Body of pancreas (tissue), 4 donors: ENCODE measurements around the gene TMA7. TPM values are rescaled to one million over a fixed set of nuclear protein-coding genes. Genes with fewer than 3 reads are reported as not detected.

Source experiments
- ATAC-seq: fragments of 150-250 bp; one replicate; pipeline ENCODE4 v1.9.1; 2016
- DNase-seq, 4 donors: peaks; one replicate each; pipeline ENCODE4 v3.0.0-alpha.2; 2019
- H3K27ac ChIP-seq, 4 donors: fragments of 200-600 bp; sonication (generic); 1 replicate in 3 of 4; 2 replicates in 1 of 4; pipeline versions ENCODE4 v1.5.1 to v1.6.1; 2016 to 2019; ENCODE audit warnings: mild to moderate bottlenecking in 1 of 4, mixed read lengths in 1 of 4, moderate library complexity in 1 of 4
- H3K27me3 ChIP-seq, 2 donors: fragments of 200-600 bp; sonication (generic); one replicate each; pipeline ENCODE4 v1.6.0; 2016; ENCODE audit warnings: mild to moderate bottlenecking in 1 of 2
- H3K36me3 ChIP-seq, 2 donors: fragments of 200-600 bp; sonication (generic); replicated peaks in 1 of 2; 2 replicates each; pipeline ENCODE4 v1.5.1; 2016; ENCODE audit warnings: low read depth in 2 of 2; ENCODE audit not compliant: insufficient read depth in 1 of 2
- H3K4me1 ChIP-seq: fragments of 200-600 bp; sonication (generic); one replicate; pipeline ENCODE4 v1.6.0; 2016
- H3K4me3 ChIP-seq, 2 donors: fragments of 200-600 bp; sonication (generic); 1 replicate in 1 of 2; 2 replicates in 1 of 2; pipeline ENCODE4 v1.5.1; 2016 to 2019
- H3K9me3 ChIP-seq, 3 donors: fragments of 200-600 bp; sonication (generic); 1 replicate in 2 of 3; 2 replicates in 1 of 3; pipeline ENCODE4 v1.5.1; 2016
- POLR2A ChIP-seq, 3 donors: fragments of 450-650 bp; IDR thresholded peaks; one replicate each; pipeline ENCODE4 v1.6.1; 2016; ENCODE audit warnings: antibody characterized with exemption in 3 of 3, mild to moderate bottlenecking in 2 of 3
- WGBS, 2 donors: methylation state at CpG; one replicate each; pipeline ENCODE4 v1.1.5; 2017; 5-methylcytosine and 5-hydroxymethylcytosine counted together
- intact Hi-C: fragments of 100-400 bp; cut with DNase I; formaldehyde crosslinking; loops from one replicate; pipeline ENCODE4 v1.15.1; 2023
- total RNA-seq, 2 donors: library from RNA; depleted of rRNA; stranded (reverse); fragments of >200 nt; gene quantifications; one replicate each; pipeline ENCODE4 v1.1.0, GENCODE V29; 2016
- TF ChIP-seq, protein P1 (sequence below), 7 experiments: fragments of 450-650 bp in 4 of 7; fragments of 200-600 bp in 3 of 7; sonication (generic) in 3 of 7; IDR thresholded peaks; one replicate each; pipeline ENCODE4 v1.5.1; 2016 to 2019; ENCODE audit warnings: antibody characterized with exemption in 7 of 7

Gene TMA7
- 100 to 1,000 TPM; 113 to 156 TPM for total RNA-seq

DNA sequence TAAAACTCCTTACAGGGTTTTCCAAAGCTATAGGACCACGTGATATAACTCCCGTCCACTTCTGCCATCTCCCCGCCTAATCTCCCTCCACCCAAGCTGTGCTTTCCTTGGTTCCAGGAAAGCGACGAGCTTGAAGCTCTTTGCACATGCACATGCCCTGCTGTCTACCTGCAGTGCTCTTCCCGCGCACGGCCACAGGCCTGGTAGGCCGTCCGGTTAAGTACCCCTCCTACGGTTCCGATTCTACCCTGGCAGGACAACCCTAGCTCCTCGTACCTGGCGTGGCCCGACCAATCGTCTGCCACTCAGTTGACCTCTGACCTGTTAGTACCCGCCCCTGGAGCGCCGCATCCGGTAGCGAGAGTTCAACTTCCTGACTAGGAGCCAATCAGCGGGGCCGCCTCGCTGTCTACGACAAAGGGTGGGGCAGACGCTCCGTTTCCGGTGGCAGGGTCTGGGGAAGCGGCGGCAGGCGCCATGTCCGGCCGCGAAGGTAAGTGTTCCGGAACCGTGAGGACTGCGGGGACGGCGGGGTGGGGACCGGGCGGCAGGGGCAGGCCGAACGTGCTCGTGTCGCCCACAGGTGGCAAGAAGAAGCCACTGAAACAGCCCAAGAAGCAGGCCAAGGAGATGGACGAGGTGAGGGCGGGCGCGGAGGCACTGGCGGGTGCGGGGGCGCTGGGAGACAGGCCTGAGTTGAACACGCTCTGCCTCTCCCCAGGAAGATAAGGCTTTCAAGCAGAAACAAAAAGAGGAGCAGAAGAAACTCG lies at the start of gene TMA7, which contains the start of gene CCDC51:
TMA7 (plus strand) TSS at position 438 of the 770 bp plus-strand sequence; CDS start at position 478, 40 bp downstream.
CCDC51 (minus strand) TSS at position 300 of the 770 bp plus-strand sequence. CDS start 4,991 bp downstream, outside the sequence.
- TF ChIP-seq, protein P1, sequence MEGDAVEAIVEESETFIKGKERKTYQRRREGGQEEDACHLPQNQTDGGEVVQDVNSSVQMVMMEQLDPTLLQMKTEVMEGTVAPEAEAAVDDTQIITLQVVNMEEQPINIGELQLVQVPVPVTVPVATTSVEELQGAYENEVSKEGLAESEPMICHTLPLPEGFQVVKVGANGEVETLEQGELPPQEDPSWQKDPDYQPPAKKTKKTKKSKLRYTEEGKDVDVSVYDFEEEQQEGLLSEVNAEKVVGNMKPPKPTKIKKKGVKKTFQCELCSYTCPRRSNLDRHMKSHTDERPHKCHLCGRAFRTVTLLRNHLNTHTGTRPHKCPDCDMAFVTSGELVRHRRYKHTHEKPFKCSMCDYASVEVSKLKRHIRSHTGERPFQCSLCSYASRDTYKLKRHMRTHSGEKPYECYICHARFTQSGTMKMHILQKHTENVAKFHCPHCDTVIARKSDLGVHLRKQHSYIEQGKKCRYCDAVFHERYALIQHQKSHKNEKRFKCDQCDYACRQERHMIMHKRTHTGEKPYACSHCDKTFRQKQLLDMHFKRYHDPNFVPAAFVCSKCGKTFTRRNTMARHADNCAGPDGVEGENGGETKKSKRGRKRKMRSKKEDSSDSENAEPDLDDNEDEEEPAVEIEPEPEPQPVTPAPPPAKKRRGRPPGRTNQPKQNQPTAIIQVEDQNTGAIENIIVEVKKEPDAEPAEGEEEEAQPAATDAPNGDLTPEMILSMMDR (IDR thresholded peaks at IDR 0.05): no peak
- TF ChIP-seq POLR2A (IDR thresholded peaks at IDR 0.05): peak; percentile 81 to 94 (median 90)

DNA sequence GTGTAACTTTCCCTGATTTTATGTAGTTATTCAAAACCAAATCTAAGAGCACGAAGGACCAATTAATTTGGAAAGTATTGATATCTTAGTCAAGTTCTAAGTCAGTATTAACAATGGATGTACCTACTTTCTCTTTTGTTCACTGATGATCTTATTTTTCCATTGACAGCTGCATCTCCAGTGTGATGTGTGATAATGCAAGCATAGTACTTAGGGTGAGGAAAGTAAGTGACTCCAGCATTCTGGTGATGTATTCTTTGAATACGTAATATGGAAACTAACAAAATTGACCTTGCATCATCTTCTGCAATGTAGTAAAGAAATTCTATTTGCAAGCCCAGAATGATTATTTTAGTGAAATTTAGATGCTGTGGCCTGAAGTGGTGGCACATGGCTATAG lies 45.7 kb upstream of the TMA7 start:
- Histone ChIP-seq H3K27me3 (no peaks in the 10 kb centered on the region), H3K4me3 (no peak overlapping the region), H3K9me3 (no peaks in the 10 kb centered on the region), H3K4me1 (peaks cover 12% of the 10 kb centered on the region), H3K36me3 (no peaks in the 10 kb centered on the region), H3K27ac (no peak overlapping the region)
- 88% methylated on average over 2 of the region's 2 CpGs for WGBS, 2 donors
- DNase-seq: no peak
- TF ChIP-seq, protein P1 (IDR thresholded peaks at IDR 0.05): no peak
- TF ChIP-seq POLR2A (IDR thresholded peaks at IDR 0.05): no peak
- no peak for ATAC-seq
- intact Hi-C loops: no loop called here

More for the DNA sequence above, at the start of gene TMA7, which contains the start of gene CCDC51:
- Histone ChIP-seq H3K27me3 (no peaks in the 10 kb centered on the region), H3K4me1 (peaks cover 31% of the 10 kb centered on the region), H3K4me3 (peak within 1 kb of the TSS; percentile 61 to 78), H3K27ac (peak within 1 kb of the TSS; percentile 71 to 93 (median 85)), H3K9me3 (no peaks in the 10 kb centered on the region), H3K36me3 (peaks cover 0 to 4% of the 10 kb centered on the region in 2 donors)
- 0 to 2% methylated on average over 29 to 53 of the region's 54 CpGs for WGBS, 2 donors
- ATAC-seq: peak; percentile 98
- intact Hi-C loops: loop anchor here (5.0 kb wide), 1 partner anchor 38 kb away; no protein-coding TSS in a partner anchor
- DNase-seq: peak; percentile 99

DNA sequence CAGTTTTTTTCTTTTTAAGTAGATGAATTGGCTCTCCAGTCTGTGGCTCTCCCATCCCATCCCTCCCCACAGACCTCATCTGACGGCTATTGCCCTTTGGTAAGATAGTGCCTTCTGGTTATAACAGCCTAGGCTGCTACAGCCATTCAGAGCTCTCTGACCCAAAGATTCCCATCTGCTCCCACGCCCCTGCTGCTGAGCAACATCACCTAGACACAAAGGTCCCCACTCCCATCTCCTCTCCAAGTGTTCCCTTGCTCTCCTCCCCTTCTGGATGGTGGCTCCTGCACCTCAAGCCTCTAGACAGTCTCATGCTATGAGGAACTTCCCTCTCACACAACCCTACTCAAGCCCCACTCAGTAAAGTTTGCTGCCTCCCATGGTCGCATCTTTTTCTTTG lies 44.3 kb upstream of the TMA7 start:
- WGBS, 2 donors: 73 to 81% methylated on average over 3 of the region's 3 CpGs
- H3K36me3 ChIP-seq: no peaks in the 10 kb centered on the region
- no peak overlapping the region for H3K4me3 ChIP-seq
- H3K27ac ChIP-seq: no peak overlapping the region
- H3K27me3 ChIP-seq: no peaks in the 10 kb centered on the region
- ATAC-seq (no peak), DNase-seq (no peak)
- intact Hi-C loops: no loop called here
- no peaks in the 10 kb centered on the region for H3K9me3 ChIP-seq
- H3K4me1 ChIP-seq: peaks cover 25% of the 10 kb centered on the region
- TF ChIP-seq, protein P1 (IDR thresholded peaks at IDR 0.05): no peak
- no peak for TF ChIP-seq POLR2A (IDR thresholded peaks at IDR 0.05)

DNA sequence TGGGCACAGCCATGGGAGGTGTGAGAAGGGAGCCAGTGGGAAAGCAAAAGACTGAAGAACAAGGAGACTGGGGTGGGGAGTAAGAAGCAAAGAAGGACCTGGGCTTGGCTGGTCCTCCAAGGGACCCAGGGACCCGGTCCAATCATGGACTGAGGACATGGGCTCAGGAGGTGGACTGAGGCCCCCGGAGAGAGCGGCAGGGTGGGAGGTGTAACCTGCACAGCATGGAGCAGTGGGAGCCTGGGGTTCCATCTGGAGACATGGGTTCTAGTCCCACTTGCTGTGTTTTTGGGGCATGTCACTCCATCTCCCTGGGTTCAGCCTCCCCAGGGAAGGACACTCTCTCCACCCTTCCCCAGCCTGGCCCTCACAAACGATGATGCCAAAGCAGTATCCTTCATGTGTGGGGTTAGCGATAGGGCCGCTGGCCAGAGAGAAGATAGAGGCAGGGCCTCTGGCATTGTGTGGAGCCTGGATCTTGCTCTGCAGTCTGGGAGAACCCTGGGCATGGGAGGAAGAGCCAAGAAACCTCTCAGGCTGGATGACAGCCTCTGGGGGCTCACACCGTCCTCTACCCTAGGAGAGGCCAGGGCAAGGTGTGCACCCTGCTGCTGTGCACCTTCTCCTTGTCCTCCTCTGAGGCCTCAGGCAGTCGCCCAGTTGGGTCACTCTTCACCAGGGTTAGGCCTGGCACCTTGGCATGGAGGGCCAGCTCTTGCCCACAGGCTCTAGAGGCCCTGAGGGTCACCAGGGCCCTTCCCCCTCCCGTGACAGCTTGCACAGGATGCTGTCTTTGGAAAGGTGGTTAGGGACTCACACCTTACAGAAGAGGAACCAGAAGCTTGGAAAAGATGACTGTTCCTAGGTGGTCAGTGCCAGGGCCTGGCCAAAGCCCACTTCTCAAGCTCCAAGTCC lies 42.0 kb upstream of the TMA7 start:
- Histone ChIP-seq H3K36me3 (no peaks in the 10 kb centered on the region), H3K27ac (peak overlapping the region in 1 of 4 donors; percentile 38), H3K9me3 (no peaks in the 10 kb centered on the region), H3K4me1 (peaks cover 35% of the 10 kb centered on the region), H3K27me3 (no peaks in the 10 kb centered on the region), H3K4me3 (no peak overlapping the region)
- ATAC-seq (no peak), DNase-seq (no peak)
- intact Hi-C loops: no loop called here
- TF ChIP-seq POLR2A (IDR thresholded peaks at IDR 0.05): no peak
- TF ChIP-seq, protein P1 (IDR thresholded peaks at IDR 0.05): no peak
- 65 to 76% methylated on average over 4 to 9 of the region's 9 CpGs for WGBS, 2 donors
